ENCODE results near the gene ZNF865. TPM values are rescaled to one million over a fixed set of nuclear protein-coding genes. Genes with fewer than 3 reads are reported as not detected.

Gene ZNF865
- total RNA-seq, 1 donor from 2014 or later = 0.49 TPM

- H3K4me1 ChIP-seq = peaks cover 13% of the 10 kb centered on the region
- Mint-ChIP-seq H3K36me3 (peaks cover 12% of the 10 kb centered on the region), H3K27me3 (ENCODE audit: insufficient read depth, low read depth) (peaks cover 15% of the 10 kb centered on the region), H3K9me3 (no peaks in the 10 kb centered on the region), H3K4me3 (peak overlapping the region; percentile 86), H3K4me1 (peaks cover 24% of the 10 kb centered on the region), H3K27ac (peak overlapping the region; percentile 74)
- H3K9me3 ChIP-seq (ENCODE audit: low read depth) = no peaks in the 10 kb centered on the region
- H3K27me3 ChIP-seq = no peaks in the 10 kb centered on the region
- no peak overlapping the region for H3K27ac ChIP-seq
- H3F3A ChIP-seq (ENCODE audit: low read depth) = peaks cover 28% of the 10 kb centered on the region
- TF ChIP-seq EZH2 (IDR thresholded peaks at IDR 0.05) (no peak), CTCF (IDR thresholded peaks at IDR 0.05) (no peak), EZH2phosphoT487 (IDR thresholded peaks at IDR 0.05) (no peak)
- no peaks in the 10 kb centered on the region for H3K36me3 ChIP-seq
- H3K9ac ChIP-seq = no peak overlapping the region
- no peak overlapping the region for H3K4me3 ChIP-seq
- peak overlapping the region; percentile 86 for H3K4me2 ChIP-seq
- peaks cover 38% of the 10 kb centered on the region for H3K79me2 ChIP-seq (ENCODE audit: low read depth)
- H2AFZ ChIP-seq (replicated peaks) = no peak overlapping the region
- H4K20me1 ChIP-seq (ENCODE audit: low read depth) = no peaks in the 10 kb centered on the region
- DNase-seq (ENCODE audit: low spot score) = no peak
Observed at GRCh38 chr19:55649268-55650125, 44.0 kb downstream of the ZNF865 start.

DNA sequence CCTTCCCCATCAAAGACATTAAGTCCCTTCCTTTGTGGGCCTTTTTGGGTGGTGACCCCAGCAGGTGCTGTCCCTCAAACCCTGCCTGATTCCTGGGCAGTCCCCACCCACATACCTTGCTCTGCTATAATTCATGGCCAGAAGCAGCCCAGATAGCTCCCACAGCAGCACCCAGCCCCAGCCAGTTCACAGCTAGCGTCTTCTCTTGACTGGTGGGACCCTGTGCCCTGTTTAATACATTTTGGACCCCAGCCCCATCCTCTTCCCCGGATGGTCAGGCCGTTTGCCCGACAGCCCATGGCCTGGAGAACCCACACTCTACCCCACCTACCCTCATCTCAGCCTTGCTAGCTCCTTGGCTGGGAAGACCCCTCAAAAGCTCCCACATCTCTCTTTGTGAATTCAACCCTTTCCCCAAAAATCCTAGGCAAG, 44.7 kb downstream of the ZNF865 start:
- H3K4me1 Mint-ChIP-seq = peaks cover 24% of the 10 kb centered on the region

GRCh38 chr19:55650602-55651230, 45.3 kb downstream of the ZNF865 start:
- Histone ChIP-seq H3K9me3 (ENCODE audit: low read depth) (no peaks in the 10 kb centered on the region), H4K20me1 (ENCODE audit: low read depth) (peaks cover 2% of the 10 kb centered on the region), H3K27ac (no peak overlapping the region), H3K79me2 (ENCODE audit: low read depth) (peaks cover 33% of the 10 kb centered on the region), H3K4me1 (peaks cover 12% of the 10 kb centered on the region), H3K9ac (no peak overlapping the region), H3K36me3 (no peaks in the 10 kb centered on the region), H3K4me3 (no peak overlapping the region), H3K4me2 (no peak overlapping the region), H2AFZ (replicated peaks) (no peak overlapping the region), H3F3A (ENCODE audit: low read depth) (peaks cover 28% of the 10 kb centered on the region), H3K27me3 (no peaks in the 10 kb centered on the region)
- Mint-ChIP-seq H3K27me3 (ENCODE audit: insufficient read depth, low read depth) (peaks cover 11% of the 10 kb centered on the region), H3K4me3 (peak overlapping the region; percentile 77), H3K36me3 (peaks cover 9% of the 10 kb centered on the region), H3K4me1 (peaks cover 21% of the 10 kb centered on the region), H3K9me3 (no peaks in the 10 kb centered on the region), H3K27ac (peak overlapping the region; percentile 11)
- no peak for DNase-seq (ENCODE audit: low spot score)
- TF ChIP-seq EZH2phosphoT487 (IDR thresholded peaks at IDR 0.05) = no peak

More for the DNA sequence above, 44.7 kb downstream of the ZNF865 start:
- Histone ChIP-seq H3K4me2 (no peak overlapping the region), H3K9ac (no peak overlapping the region), H4K20me1 (ENCODE audit: low read depth) (no peaks in the 10 kb centered on the region), H3K4me3 (no peak overlapping the region), H3K27ac (no peak overlapping the region), H3K9me3 (ENCODE audit: low read depth) (no peaks in the 10 kb centered on the region), H3K36me3 (no peaks in the 10 kb centered on the region), H3K79me2 (ENCODE audit: low read depth) (peaks cover 33% of the 10 kb centered on the region), H3K27me3 (no peaks in the 10 kb centered on the region), H3K4me1 (peaks cover 12% of the 10 kb centered on the region), H3F3A (ENCODE audit: low read depth) (peaks cover 30% of the 10 kb centered on the region), H2AFZ (replicated peaks) (no peak overlapping the region)
- peaks cover 15% of the 10 kb centered on the region for H3K27me3 Mint-ChIP-seq (ENCODE audit: insufficient read depth, low read depth)
- DNase-seq (ENCODE audit: low spot score) = no peak
- H3K9me3 Mint-ChIP-seq = no peaks in the 10 kb centered on the region
- H3K4me3 Mint-ChIP-seq = peak overlapping the region; percentile 77
- peaks cover 12% of the 10 kb centered on the region for H3K36me3 Mint-ChIP-seq
- H3K27ac Mint-ChIP-seq = peak overlapping the region; percentile 11
- TF ChIP-seq EZH2phosphoT487 (IDR thresholded peaks at IDR 0.05) = no peak
- no peak for TF ChIP-seq EZH2 (IDR thresholded peaks at IDR 0.05)
- no peak for TF ChIP-seq CTCF (IDR thresholded peaks at IDR 0.05)

Measured in neural progenitor cell (in vitro differentiated cells).